Stimulated activated CD8-positive, alpha-beta memory T cell treated with anti-CD3 and anti-CD28 coated beads, Interleukin-12 subunit alpha, Interleukin-12 subunit beta, amount 100 ng/mL, for 24 hours (primary cell): ENCODE results near the gene PLEKHJ1.
A peak's percentile ranks its signal among the peaks of the same experiment; 100 is the strongest.

Source experiments
- DNase-seq: peaks from one replicate; pipeline ENCODE4 v3.0.0-alpha.2; 2020; ENCODE audit errors: extremely low read depth

Gene PLEKHJ1

GRCh38 chr19:2269244-2270156, 33.4 kb upstream of the PLEKHJ1 start:
- peak; percentile 96 for DNase-seq

- DNase-seq, result no peak
These were observed 32.7 kb upstream of the PLEKHJ1 start for GRCh38 chr19:2268861-2269243.

- DNase-seq, result no peak
These were observed 32.3 kb upstream of the PLEKHJ1 start for GRCh38 chr19:2268480-2268830.

- DNase-seq, result no peak
These were observed 30.3 kb upstream of the PLEKHJ1 start for GRCh38 chr19:2266183-2266993.

- no peak for DNase-seq
These were observed 25.5 kb upstream of the PLEKHJ1 start for GRCh38 chr19:2261438-2262172.

DNA sequence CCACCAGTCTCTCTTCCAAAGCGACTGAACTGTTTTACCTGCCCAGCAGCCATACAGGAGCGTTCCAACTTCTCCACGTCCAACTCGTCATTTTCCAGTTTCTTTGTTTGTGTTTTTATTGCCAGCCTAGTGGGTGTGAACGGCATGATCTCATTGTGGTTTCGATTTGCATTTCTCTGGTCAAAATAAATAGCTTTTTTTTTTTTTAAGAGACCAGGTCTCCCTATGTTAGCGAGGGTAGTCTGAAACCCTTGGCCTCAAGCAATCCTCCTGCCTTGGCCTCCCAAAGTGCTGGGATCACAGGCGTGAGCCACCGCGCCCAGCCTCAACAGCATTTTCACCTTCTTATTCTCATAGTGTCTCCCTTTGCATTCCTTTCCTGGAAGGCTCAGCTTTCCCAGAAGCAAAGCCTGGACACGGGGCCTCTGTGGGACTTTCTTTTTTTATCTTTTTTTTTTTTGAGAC, 24.2 kb upstream of the PLEKHJ1 start:
- DNase-seq, result no peak

GRCh38 chr19:2259336-2259735, 23.2 kb upstream of the PLEKHJ1 start:
- no peak for DNase-seq

GRCh38 chr19:2255982-2256685, 20.0 kb upstream of the PLEKHJ1 start, which contains the start of gene JSRP1:
TSS of gene JSRP1 (minus strand) at chr19:2256417. CDS start at chr19:2255314, 1,103 bp downstream.
- no peak for DNase-seq

GRCh38 chr19:2255112-2255845, 19.1 kb upstream of the PLEKHJ1 start:
- no peak for DNase-seq

DNA sequence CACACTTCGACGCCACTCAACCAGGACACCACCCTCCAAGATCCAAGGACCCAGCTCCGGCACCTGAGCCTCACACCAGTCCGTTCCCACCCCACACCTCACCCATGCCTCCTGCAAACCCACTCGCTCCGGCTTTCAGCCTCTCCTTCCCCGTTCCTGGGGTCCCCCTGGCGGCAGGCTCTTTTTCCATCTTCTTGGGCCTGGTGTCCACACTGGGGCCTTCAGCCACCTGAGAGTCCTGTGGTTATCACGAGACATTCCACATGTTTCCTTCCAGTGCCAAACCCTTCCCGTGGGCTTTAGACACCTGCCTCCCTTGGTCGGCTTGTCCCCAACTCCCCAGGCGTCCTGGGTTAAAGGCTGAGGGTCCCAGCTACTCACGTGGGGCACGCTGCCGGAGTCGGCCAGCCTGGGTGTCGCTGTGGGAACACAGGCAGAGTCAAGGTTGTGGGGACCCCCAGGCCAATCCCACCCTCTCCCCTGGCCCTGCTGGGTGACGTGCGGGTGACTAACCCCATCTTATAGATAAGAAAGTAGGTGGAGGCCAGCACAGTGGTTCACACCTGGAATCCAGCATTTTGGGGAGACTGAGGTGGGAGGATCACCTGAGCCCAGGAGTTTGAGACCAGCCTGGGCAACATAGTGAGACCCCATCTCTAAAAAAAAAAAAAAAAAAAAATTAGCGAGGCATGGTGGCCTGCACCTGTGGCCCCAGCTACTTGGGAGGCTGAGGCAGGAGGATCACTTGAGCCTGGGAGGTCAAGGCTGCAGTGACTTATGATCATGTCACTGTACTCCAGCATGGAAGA, 18.1 kb upstream of the PLEKHJ1 start:
- DNase-seq, result no peak

DNA sequence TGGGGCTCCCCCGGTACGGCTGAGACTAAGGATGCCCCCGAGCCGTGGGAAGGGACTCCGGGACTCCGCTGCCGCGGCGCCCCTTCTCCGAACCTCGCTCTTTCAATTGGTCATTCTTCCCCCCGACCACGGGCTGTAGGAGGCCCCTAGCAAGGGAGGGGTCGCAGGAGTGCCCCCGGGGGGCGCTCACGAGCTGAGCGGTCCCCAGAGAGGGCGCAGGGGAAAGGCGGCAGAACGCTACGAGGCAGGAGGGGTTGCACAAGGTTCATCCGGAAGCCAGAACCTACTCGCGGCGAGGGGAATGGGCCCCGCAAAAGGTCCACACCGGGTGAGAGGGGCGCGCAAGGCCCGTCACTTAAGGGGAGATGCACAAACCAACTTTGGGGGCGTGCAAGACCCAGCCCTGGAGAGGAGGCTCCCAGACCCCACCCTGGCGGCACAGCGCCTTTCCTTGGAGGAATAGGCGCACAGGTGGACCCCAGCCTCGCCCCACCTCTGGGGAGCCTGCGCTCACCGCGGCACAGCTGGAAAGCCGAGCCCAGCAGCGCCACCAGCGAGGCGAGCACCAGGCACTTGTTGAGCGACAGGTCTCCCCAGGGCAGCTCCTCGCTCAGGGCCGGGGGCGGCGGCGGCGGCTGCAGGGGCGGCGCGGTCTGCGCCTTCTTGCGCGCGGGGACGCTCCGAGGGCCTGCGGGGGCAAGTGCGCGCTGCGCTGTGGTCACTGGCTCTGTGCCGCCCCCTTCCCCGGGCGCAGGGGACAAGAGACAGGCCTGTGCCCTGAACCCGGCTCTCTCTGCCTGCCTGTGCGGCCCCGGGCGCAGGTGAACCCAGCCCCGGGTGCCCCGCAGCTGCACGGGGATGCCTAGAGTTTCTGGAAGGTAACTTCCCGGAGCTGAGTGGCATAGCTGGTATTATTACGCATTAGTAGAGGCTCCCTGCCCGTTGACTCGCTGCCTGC, 17.3 kb upstream of the PLEKHJ1 start:
- DNase-seq, result no peak

GRCh38 chr19:2252797-2253105, 16.6 kb upstream of the PLEKHJ1 start:
- DNase-seq, result no peak

DNA sequence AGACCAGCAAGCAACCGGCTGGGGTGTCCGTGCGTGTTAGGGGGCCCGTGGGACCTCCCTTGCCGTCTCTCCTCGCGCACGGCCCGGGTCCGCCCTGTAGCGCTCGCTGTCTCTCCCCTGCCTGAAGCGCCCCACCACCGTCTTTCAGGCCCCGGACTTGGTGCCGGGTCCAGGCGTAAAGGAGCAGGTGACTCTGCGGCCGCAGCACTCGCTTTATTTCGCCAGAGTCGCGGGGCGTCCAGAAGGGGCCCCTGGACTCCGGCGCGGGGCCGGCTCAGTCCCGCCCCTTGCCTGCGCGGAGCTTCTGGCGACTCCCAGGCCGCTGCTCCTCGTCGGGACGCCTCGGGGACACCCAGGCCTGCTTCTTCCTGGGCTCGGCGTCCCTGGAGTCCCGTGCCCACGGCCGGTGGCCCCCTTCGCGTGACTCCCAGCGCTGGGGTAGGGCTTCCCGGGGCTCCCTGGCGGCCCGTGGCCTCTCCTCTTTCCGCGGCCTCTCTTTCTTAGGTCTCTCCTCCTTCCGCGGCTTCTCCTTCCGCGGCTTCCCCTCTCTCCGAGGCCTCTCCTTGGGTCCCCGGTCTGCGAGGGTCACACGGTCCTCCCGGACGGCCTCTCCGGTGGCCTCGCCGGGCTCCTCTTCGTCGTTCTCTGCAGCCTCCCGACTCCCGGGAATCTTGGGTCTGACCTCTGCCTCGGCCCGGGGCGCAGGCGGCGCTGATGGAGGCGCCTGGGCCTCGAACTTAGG, 16.1 kb upstream of the PLEKHJ1 start:
- no peak for DNase-seq

- no peak for DNase-seq
These were observed 15.3 kb upstream of the PLEKHJ1 start for GRCh38 chr19:2251106-2252054.

DNA sequence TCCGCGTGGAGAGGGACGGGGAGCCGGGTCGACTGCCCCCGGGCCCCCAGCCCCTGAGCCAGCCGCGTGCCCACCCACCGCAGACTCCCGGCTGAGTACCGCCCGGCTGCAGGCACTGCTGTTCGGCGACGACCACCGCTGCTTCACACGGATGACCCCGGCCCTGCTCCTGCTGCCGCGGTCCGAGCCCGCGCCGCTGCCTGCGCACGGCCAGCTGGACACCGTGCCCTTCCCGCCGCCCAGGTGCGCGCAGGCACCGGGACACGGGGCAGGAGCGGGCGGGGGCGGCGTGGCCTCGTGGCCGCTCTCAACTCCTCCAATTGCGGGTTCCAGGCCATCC, 14.6 kb upstream of the PLEKHJ1 start:
- no peak for DNase-seq

- no peak for DNase-seq
These were observed 14.0 kb upstream of the PLEKHJ1 start for GRCh38 chr19:2249880-2250765.
